NT2/D1 (cell line): ENCODE measurements around the gene ZNF70.

Experiments used
- DNase-seq: peaks from one replicate; pipeline ENCODE4 v3.0.0-alpha.2; 2011; ENCODE audit warnings: low read depth, low spot score
- H3K27me3 ChIP-seq: 2 replicates; pipeline ENCODE4 v1.6.0; 2011; ENCODE audit warnings: mild to moderate bottlenecking; ENCODE audit not compliant: insufficient read length, insufficient read depth
- H3K36me3 ChIP-seq: 2 replicates; pipeline ENCODE4 v1.6.1; 2011; ENCODE audit warnings: mild to moderate bottlenecking, low read length, mixed read lengths; ENCODE audit not compliant: insufficient read depth, insufficient read length
- H3K4me1 ChIP-seq: 2 replicates; pipeline ENCODE4 v1.5.1; 2011; ENCODE audit not compliant: insufficient read depth, insufficient read length
- H3K4me3 ChIP-seq: 2 replicates; pipeline ENCODE4 v1.5.1; 2011; ENCODE audit warnings: low read depth; ENCODE audit not compliant: insufficient read length
- H3K9ac ChIP-seq: 2 replicates; pipeline ENCODE4 v1.6.0; 2011; ENCODE audit warnings: low read depth; ENCODE audit not compliant: insufficient read length
- H3K9me3 ChIP-seq: 2 replicates; pipeline ENCODE4 v1.5.1; 2011; ENCODE audit warnings: mild to moderate bottlenecking, low read length; ENCODE audit not compliant: insufficient read depth
- SUZ12 ChIP-seq: IDR thresholded peaks from 2 replicates; pipeline ENCODE4 v1.6.1; 2011; ENCODE audit not compliant: insufficient read length, insufficient read depth; ENCODE audit errors: extremely low read depth
- YY1 ChIP-seq: IDR thresholded peaks from 2 replicates; pipeline ENCODE4 v1.6.1; 2011; ENCODE audit not compliant: insufficient read length, insufficient read depth
- ZNF274 ChIP-seq: IDR thresholded peaks from 2 replicates; pipeline ENCODE4 v1.6.1; 2011; ENCODE audit warnings: mild to moderate bottlenecking, low read depth, low read length

The ZNF70 gene

DNA sequence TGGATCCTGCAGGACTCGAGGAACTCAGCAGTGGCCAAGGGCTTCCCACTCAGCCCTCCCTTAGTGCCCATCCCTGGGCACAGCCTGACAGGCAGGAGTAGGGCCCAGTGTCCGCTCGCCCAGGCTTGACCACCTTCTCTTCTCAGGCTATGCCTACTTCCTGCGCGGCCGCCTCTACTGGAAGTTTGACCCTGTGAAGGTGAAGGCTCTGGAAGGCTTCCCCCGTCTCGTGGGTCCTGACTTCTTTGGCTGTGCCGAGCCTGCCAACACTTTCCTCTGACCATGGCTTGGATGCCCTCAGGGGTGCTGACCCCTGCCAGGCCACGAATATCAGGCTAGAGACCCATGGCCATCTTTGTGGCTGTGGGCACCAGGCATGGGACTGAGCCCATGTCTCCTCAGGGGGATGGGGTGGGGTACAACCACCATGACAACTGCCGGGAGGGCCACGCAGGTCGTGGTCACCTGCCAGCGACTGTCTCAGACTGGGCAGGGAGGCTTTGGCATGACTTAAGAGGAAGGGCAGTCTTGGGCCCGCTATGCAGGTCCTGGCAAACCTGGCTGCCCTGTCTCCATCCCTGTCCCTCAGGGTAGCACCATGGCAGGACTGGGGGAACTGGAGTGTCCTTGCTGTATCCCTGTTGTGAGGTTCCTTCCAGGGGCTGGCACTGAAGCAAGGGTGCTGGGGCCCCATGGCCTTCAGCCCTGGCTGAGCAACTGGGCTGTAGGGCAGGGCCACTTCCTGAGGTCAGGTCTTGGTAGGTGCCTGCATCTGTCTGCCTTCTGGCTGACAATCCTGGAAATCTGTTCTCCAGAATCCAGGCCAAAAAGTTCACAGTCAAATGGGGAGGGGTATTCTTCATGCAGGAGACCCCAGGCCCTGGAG is 32.6 kb upstream of the ZNF70 start:
- H3K9ac ChIP-seq = no peak overlapping the region
- H3K36me3 ChIP-seq = peaks cover 3% of the 10 kb centered on the region
- H3K4me3 ChIP-seq = no peak overlapping the region
- H3K27me3 ChIP-seq = no peaks in the 10 kb centered on the region
- no peaks in the 10 kb centered on the region for H3K9me3 ChIP-seq
- DNase-seq = no peak
- no peak for TF ChIP-seq ZNF274
- no peak for TF ChIP-seq YY1
- TF ChIP-seq SUZ12 = no peak
- peaks cover 10% of the 10 kb centered on the region for H3K4me1 ChIP-seq

DNA sequence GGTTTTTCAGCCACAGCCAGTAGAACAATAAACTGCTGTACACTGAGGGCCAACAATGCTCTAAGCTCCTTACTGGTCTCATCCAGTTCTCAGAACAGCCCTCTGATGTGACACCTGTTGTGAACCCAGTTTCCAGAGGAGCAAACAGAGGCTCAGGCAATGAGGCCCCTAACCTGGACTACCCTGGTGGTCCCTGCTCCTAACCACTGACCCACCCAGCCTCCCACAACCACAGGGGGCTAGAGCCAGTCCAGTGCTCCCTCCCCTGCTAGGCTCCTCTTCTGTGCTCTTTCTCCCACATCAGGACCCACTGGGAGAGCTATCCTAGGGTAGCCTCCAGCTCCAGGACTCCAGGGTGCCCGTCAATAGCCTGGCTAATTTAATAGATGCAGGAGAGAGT is 31.8 kb upstream of the ZNF70 start:
- TF ChIP-seq SUZ12 (no peak), YY1 (no peak), ZNF274 (no peak)
- DNase-seq = no peak
- Histone ChIP-seq H3K36me3 (no peaks in the 10 kb centered on the region), H3K9me3 (no peaks in the 10 kb centered on the region), H3K27me3 (no peaks in the 10 kb centered on the region), H3K4me3 (no peak overlapping the region), H3K9ac (no peak overlapping the region), H3K4me1 (peaks cover 10% of the 10 kb centered on the region)

DNA sequence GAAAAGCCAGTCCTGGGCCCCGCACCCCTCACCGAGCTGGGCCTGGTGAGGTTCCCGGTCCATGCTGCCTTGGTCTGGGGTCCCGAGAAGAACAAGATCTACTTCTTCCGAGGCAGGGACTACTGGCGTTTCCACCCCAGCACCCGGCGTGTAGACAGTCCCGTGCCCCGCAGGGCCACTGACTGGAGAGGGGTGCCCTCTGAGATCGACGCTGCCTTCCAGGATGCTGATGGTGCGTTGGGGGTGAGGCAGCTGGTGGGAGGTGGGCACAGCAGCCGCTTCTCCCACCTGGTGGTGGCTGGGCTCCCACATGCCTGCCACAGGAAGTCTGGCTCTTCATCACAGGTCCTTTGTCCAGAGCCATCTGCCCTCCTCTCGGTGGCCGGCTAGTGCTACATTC is 31.3 kb upstream of the ZNF70 start:
- Histone ChIP-seq H3K36me3 (no peaks in the 10 kb centered on the region), H3K4me1 (peaks cover 10% of the 10 kb centered on the region), H3K9ac (no peak overlapping the region), H3K4me3 (no peak overlapping the region), H3K9me3 (no peaks in the 10 kb centered on the region), H3K27me3 (no peaks in the 10 kb centered on the region)
- no peak for DNase-seq
- TF ChIP-seq ZNF274 (no peak), SUZ12 (no peak), YY1 (no peak)

DNA sequence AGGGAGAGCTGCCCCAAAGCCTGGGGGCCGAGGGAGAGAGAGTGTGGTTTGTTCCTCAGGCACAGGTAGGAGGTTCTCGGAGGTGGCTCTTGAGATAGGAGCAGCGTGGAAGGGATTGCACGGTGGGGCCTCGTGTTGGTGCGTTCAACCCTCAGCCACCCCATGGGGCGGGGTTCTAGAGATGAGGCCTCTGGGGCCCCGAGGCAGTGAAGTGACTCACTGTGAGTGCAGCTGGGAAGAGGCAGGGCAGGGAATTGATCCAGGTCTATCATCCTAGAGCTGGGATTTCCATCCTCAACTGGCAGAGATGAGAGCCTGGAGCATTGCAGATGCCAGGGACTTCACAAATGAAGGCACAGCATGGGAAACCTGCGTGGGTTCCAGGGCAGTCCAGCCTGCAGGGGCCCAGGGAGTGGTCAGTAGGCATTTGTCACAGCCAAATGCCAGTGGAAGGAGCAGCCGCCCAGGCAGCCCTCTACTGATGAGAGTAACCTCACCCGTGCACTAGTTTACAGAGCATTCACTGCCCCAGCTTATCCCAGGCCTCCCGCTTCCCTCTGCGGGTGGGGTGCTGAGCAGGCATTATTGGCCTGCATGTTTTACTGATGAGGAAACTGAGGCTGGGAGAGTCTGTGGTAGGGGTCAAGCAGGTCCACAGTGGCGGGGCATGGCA is 30.7 kb upstream of the ZNF70 start:
- Histone ChIP-seq H3K27me3 (no peaks in the 10 kb centered on the region), H3K9ac (peak overlapping the region; percentile 33), H3K4me3 (no peak overlapping the region), H3K4me1 (peaks cover 10% of the 10 kb centered on the region), H3K9me3 (no peaks in the 10 kb centered on the region), H3K36me3 (no peaks in the 10 kb centered on the region)
- DNase-seq = no peak
- TF ChIP-seq ZNF274 = no peak
- TF ChIP-seq SUZ12 = no peak
- no peak for TF ChIP-seq YY1

DNA sequence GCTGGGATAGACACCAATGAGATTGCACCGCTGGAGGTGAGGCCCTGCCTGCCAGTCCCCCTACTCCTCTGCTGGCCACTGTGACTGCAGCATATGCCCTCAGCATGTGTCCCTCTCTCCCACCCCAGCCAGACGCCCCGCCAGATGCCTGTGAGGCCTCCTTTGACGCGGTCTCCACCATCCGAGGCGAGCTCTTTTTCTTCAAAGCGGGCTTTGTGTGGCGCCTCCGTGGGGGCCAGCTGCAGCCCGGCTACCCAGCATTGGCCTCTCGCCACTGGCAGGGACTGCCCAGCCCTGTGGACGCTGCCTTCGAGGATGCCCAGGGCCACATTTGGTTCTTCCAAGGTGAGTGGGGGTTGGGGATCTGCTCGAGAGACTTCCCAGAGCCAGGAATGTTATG is 30.2 kb upstream of the ZNF70 start:
- Histone ChIP-seq H3K9me3 (no peaks in the 10 kb centered on the region), H3K4me3 (no peak overlapping the region), H3K9ac (peak overlapping the region; percentile 33), H3K4me1 (peaks cover 10% of the 10 kb centered on the region), H3K36me3 (no peaks in the 10 kb centered on the region), H3K27me3 (no peaks in the 10 kb centered on the region)
- DNase-seq = no peak
- no peak for TF ChIP-seq SUZ12
- no peak for TF ChIP-seq YY1

DNA sequence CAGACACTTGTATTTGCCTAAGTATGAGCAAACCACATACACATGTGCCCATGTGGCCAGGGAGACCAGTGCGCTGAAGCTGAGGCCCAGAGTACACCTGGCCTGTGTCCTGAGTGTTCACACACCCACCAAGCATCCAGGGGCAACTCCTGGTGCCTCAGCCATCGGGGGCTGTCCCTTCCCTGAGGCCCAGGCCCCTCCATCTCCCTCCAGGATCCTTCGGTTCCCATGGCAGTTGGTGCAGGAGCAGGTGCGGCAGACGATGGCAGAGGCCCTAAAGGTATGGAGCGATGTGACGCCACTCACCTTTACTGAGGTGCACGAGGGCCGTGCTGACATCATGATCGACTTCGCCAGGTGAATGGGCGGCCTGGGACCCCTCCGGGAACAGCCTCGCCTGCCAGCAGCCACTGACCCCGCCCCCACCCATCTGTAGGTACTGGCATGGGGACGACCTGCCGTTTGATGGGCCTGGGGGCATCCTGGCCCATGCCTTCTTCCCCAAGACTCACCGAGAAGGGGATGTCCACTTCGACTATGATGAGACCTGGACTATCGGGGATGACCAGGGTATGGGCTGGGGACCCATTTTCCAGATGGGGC is 29.3 kb upstream of the ZNF70 start:
- no peak overlapping the region for H3K4me3 ChIP-seq
- no peak overlapping the region for H3K9ac ChIP-seq
- H3K9me3 ChIP-seq = no peaks in the 10 kb centered on the region
- H3K4me1 ChIP-seq = peaks cover 10% of the 10 kb centered on the region
- no peaks in the 10 kb centered on the region for H3K36me3 ChIP-seq
- no peak for DNase-seq
- H3K27me3 ChIP-seq = peaks cover 2% of the 10 kb centered on the region
- TF ChIP-seq ZNF274 = no peak
- TF ChIP-seq SUZ12 = no peak

DNA sequence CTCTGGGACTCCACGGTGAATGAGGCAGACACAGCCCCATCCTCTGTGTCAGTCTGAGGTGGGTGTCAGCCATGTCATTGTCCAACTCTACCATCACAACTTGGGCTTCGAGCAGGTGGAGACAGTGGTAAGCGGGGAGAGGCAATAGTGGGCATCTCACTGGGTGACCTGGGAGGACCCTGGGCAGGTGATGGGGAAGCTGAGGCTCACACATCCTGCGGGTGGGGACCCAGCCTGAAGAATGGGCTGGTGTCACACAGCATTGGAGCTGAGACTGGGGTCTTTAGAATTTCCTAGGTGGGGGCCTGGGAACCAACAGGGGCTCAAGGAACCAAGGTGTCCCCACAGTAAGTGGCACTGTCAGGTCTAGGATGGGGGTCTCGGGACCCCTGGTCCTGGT is 28.8 kb upstream of the ZNF70 start:
- no peaks in the 10 kb centered on the region for H3K36me3 ChIP-seq
- H3K4me1 ChIP-seq = peaks cover 10% of the 10 kb centered on the region
- no peak overlapping the region for H3K9ac ChIP-seq
- TF ChIP-seq ZNF274 (no peak), YY1 (no peak), SUZ12 (no peak)
- H3K4me3 ChIP-seq = no peak overlapping the region
- no peaks in the 10 kb centered on the region for H3K9me3 ChIP-seq
- DNase-seq = no peak
- peaks cover 4% of the 10 kb centered on the region for H3K27me3 ChIP-seq
